Measurements from ENCODE around the gene TRDN.
"Not testable (repeated sequence)": the region's sequence is repeated elsewhere in the genome, so short reads cannot be mapped to it uniquely, and the experiment has no call there.

TRDN gene

DNA sequence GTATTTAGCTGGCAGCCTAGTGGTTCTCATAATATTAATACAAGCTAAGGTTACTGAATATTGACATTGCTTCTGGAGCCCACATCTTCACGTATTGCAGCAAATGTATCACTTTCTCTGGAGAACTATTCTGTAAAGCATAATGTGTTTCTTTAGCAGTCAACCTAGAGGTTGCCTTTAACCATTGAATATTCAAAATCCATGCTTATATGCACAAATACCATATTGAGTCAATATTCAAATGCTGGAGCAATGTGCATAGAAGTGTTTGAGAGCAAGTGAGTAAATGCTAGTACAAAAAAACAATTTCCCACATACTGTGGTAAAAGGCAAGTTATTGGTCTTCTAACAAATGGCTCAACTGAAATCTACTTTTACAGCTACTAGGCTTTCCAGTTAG lies 231.8 kb downstream of the TRDN start:
- no peak for DNase-seq (ENCODE audit: low read depth in 2 of 2)

DNA sequence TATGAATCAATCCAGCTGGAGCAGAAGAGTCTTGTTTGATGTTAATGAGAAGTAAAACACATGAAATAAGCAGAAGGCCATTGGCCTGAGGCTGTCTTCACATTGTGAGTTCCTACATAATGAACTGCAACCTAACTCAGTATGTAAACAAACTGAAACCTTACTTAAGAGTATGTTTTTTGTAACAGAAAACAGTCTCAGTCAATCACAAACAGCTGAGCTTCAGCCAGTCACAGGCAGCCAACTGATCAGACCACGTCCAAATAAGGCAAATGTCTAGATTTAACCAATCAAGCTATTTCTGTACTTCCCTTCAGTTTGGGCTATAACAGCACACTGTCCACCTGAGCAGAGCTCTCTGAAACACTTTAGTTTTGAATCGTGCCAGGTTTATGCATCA lies 234.7 kb downstream of the TRDN start:
- no peak for DNase-seq (ENCODE audit: low read depth in 2 of 2)

DNA sequence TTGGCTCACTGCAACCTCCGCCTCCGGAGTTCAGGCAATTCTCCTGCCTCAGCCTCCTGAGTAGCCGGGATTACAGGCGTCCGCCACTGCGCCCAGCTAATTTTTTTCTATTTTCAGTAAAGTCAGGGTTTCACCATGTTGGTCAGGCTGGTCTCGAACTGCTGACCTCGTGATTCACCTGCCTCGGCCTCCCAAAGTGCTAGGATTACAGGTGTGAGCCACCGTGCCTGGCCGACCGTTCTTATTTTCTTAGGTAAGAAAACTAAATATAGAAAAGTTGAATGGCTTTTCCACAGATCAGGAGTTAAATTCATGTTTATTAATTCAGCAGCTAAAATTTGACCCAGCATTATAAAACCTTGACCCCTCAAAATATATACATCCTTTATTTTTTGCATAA lies 238.7 kb downstream of the TRDN start:
- DNase-seq (ENCODE audit: low read depth in 2 of 2): no peak

DNA sequence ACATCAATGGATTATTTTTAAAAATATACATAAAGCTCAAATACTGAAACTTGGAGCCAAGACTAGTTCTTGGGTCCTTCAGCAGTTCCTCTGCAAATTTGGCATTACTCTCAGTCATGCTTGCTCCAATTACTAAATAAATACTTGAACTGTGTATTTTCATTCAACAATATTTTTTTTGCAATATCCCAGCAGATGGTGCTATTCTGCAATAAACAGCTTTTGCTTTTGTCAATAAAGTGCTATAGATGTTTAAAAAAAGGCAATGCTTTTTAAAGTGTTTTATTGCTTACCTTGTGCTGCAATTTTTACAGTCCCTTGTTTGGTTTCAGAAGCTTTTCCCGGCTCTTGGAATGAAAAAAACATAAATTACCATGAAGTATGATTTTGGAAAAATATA lies 243.4 kb downstream of the TRDN start:
- DNase-seq (ENCODE audit: low read depth in 2 of 2): no peak

DNA sequence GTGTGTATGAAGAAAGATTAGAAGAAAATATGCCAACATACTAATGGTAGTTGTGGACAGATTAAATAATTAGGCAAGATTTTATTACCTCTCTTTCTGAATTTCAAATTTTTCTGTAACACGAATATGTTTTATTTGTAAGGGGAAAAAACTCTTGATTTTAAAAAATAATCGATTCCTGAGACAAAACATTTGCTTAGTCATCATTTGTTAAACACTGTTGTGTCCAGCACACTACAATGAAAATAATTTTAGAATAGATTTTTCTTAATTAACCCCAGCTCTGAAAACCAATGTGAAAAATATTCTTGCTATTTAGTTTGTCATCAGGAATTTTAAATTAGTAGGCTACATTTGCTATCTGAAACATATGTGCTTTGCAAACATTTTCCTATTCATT lies 253.0 kb downstream of the TRDN start:
- no peak for DNase-seq (ENCODE audit: low read depth in 2 of 2)

DNA sequence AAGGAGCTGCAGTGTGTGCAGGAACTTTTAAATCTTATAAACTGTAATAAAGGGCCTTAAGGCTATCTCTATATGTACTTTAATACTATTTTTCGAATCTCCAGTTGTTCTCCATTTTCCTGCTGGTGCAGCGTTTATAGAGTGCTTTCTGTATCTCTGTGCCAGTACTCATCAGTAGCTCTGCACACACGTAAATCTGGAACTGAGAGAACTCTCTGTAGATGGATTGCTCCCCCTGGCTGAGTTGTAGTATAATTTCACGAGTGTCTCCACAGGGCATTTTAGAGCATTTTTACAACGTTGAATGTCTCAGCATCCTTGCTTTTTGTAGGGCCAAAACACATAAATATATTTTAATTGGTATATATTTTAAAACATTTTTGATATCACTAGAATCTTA lies 256.5 kb downstream of the TRDN start:
- no peak for DNase-seq (ENCODE audit: low read depth in 2 of 2)

DNA sequence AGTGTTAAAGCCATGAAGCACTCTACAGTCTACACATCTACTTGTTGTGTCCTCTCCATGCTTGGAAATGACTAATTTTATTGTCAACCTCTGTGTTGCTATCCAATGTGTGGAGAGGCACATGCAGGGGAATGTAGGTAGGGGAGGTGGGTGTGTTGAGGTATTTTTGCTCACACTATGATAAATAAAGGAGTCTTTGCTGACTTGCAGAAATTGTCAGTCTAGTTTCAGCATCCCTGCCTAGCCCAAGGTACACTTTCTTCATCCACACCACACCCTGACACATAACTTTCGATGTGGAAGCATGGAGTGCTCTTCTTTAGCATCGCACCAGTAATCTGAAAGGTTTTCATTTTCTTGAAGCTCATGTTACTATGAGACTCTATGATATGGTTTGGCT lies 264.0 kb downstream of the TRDN start:
- DNase-seq (ENCODE audit: low read depth in 2 of 2): no peak

DNA sequence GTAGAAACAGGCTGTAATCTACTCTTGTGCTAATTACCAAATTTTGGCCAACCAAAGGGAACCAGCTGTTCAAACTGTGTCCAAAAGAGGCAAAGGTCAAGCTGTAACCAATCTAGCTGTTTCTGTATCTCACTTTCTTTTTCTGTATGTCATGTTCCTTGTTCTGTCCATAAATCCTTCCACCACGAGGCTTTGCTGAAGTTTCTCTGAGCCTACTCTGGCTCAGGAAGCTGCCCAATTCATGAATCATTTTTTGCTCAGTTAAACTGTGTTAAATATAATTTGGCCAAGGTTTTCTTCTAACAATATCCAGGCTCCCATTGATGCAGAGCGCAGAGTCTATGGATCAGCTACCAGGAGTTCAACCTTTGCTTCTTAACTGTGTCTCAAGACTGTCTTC lies 272.8 kb downstream of the TRDN start:
- DNase-seq (ENCODE audit: low read depth in 2 of 2): no peak

DNA sequence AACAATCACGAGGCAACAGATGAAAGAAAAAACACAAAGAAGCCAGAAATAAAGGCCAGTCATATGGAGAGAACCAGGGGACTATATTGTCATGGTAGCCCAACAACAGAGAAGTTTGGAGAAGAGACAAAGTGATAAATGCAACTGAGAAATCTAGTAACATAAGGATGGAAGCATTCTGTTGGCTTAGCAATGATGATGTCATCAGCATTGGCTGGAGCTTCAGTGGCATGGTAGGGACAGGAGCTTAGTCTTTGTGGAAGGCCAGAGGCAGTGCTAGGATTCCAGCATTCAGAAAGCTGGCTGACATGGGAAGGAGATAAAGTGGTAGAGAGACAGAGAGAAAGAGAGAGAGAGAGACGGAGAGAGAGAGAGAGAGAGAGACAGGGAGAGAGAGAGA lies 276.4 kb downstream of the TRDN start:
- DNase-seq (ENCODE audit: low read depth in 2 of 2): no peak

DNA sequence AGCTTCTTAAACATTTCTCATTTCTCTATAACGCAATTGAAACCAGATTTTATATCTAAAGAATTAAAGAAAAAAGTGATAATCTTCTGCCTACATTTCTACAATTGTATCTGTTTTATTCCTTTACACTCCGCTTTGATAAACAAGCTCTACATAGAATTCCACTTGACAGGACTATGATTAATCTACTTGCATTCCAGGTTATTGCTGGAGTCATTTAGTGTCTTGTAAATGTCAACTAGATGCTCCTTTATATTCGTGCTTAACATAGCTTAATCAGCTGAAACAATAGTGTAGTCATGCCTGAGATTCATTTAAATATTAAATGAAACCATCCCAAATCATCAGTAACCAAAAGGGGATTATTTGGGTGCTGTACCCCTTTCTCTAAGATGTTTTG lies 284.0 kb downstream of the TRDN start:
- no peak for DNase-seq (ENCODE audit: low read depth in 2 of 2)

DNA sequence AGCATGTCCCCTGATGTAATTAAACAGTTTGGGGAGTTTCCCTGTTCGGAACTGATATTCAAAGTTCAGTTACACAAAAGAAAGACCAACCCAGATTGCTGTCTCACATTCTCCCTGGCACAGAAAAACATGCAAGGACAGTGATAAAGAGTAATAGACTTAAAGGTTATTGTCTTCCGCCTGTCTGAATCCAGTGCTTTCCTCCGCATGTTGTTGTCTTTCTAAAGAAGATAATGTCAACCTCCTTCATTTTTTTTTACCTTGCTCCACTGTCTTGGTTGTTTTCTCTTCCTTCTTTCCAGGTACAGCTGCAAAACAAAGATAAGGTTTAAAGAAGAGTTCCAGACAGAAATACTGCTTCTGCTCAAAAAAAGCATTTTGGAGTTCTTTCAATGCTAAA lies 284.5 kb downstream of the TRDN start:
- DNase-seq (ENCODE audit: low read depth in 2 of 2): no peak

DNA sequence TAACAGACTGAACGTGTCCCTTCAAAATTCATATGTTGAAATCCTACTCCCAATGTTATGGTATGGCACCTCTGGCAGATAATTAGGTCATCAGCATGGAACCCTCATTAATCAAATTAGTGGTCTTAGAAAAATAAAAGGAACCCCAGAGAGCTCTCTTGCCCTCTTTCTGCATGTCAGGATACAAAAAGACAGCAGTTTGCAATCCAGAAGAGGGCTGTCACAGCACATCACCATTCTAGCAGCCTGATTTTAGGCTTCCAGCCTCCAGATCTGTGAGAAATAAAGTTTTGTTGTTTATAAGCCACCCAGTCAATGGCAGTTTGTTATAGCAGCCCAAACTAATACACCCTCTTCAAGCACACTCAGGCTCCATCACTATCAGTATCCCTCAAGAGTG lies 292.9 kb downstream of the TRDN start:
- DNase-seq (ENCODE audit: low read depth in 2 of 2): no peak

DNA sequence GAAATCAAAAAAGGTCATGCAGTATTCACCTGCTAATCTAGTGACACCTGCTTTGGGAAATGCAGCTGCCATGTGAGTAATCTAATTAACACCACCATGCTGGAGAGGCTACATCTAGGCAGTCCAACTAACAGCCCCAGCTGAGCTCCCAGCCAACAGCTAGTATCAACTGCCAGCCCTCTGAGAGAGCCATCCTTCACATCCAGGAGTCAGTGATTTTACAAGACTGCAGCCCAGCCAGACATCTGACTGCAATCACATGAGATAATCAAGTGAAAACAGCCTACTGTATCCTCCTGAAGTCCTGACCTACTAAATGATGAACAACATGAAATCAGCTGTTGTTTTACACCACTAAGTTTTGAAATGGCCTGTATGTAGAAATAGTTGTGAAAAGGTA lies 298.4 kb downstream of the TRDN start:
- no peak for DNase-seq (ENCODE audit: low read depth in 2 of 2)

DNA sequence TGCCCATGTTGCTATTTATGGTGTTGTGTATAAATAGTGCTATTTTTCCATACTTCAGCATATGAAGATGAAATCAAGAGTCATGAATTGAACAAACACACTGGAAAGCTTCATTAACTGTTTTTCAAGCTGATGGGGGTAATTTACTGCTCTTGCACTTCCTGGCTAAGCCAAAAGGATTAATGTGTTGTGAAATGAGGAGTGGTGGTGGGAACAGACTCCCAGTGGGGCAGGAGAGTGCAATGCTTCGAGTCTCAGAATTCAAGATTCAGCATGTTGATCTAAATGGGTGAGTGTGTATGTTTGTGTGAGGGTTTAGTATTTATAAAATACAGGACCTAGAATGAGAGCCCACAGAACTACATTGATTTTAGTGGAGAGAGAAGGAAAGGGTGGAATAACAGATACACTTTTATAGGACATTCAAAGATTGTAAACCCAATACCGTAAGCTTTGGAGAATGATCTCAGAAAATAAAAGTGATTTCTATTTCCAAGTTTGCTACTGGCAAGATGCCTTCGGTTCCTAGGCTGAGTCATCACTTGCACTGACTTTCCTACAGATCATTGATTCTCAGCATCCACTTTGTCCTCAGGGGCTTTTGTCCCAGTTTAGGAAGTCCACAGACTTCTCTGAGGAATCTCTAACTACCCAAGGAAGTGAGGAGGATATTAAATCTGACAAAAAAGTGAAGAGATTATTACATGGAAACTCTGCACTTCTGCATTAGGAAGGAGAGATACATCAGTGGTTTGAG lies 303.6 kb downstream of the TRDN start:
- DNase-seq (ENCODE audit: low read depth in 2 of 2): no peak

DNA sequence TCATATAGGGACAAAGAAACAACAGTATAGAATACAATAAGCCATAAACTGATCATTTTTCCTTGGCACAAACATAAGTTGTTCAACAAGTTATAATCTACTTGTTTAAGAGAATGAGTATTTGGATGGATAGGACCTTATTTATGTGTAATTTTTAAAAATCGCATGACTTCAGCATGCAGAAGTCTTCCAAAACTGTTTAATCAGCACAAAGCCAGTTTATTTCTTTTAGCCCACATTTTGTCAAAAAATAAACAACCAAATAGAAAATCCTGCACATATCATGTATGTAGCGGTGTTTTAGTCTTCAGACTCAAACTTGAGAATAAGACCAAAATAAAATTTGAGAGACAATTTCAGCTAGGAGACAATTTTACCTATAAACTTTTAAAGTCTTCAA lies 304.7 kb downstream of the TRDN start:
- no peak for DNase-seq (ENCODE audit: low read depth in 2 of 2)

DNA sequence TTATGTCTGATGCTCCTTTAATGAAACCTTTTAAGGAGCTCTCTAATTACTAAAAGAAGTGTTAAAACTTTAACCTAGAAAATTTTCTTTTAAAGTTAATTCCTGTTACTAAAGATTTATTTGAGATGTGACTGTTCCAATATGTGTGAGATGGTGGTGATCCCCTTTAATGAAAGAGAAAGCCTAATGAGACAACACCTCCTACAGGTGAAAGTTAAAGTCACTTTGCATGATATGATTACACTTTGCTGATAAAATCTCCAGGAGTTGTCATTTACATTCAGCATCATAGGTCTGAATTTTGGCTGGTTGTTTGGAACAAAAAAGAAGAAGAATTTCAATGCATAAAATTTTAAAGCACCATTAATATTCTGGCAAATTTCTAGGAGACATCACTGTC lies 307.4 kb downstream of the TRDN start:
- DNase-seq (ENCODE audit: low read depth in 2 of 2): no peak

DNA sequence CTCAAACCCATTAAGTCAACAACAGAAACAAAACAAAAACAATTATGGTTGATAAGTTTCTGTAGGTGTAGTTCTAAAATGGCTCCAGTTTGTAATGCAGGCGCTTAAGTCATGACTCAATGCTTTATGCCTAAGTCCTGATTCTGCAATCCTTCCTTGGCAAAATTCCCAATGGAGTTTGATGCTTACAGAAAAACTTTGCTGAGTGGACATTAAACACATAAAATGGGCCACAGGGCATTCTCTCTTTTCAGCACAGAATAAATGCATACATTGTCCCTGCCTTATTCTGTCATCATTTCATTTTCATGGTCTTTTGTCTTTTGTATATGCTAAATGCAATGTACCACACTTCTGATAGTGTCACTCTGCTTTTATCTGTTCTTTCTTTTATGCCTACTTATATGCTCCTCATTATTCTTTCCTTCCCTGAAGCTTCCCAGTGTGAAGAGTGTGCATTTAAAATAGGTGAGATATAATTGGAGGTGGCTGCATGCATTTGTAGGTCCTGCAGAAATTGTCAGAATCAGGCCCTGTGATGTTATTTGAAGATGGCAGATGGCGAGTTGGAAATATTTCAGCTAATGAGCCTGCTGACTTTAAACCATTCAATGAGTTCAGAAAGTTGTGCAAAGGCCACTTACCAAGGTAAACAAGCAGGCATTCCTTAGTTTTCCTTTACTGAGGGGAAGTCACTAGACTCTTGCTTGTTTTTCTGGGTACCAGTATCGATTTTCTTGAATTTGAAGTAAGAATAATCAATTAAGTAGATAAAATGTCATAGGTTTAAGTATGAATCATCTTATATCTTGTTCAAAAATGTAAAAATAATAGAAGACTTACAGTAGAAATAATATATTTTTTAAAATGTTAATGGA lies 313.1 kb downstream of the TRDN start:
- DNase-seq (ENCODE audit: low read depth in 2 of 2): no peak

DNA sequence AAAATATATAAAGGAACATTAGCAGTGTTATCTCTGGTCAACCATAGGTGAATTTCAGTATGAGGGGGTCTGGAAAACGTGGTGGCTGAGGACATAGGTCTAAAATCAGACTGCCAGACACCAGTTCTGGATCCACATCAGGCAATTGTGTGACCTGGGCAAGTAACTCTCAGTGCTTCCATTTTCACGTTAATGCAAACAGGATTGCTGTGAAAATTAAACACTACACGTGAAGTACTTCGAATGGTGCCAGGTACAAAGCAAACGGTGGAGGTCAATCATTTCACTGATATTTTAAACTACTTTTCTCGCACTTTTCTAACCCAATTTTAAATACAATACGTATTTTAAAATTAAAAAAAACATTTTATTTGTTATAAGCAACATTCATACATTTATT lies 315.7 kb downstream of the TRDN start:
- DNase-seq (ENCODE audit: low read depth in 2 of 2): no peak

DNA sequence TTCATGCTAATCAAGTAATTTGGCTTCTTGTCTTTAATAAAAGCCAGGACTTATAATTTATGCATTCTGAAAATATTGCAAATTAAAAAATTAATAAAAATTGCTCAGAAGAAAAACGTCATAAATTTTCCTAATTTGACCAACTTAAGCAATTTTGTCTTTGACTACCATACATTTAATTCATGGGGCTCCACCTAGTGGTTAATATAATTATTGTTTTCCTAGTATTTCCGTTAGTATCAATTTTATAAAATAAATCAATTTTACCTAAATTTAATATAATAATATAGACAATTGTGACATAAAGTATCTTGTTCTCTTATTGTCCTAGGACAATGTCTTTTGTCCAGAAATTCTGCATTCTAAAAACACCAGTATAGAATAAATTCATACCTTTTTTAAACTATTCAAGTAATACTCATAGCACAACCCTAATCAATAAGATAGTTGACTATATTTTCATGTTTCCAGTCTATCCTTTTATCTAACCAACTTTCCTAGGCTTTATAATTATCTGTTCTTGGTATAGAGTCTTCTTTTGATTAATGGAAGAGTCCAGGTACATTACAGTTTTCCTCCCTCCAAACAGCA lies 319.9 kb downstream of the TRDN start:
- no peak for DNase-seq (ENCODE audit: low read depth in 2 of 2)

DNA sequence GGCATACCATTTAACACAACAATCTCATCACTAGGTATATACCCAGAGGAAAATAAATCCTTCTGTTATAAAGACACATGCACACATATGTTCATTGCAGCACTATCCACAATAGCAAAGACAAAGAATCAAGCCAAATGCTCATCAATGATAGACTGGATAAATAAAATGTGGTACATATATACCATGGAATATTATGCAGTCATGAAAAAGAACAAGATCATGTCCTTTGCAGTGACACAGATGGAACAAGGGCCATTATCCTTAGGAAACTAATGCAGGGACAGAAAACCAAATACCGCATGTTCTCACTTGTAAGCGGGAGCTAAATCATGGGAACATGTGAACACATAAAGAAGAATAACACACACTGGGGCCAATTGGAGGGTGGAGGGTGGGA lies 322.3 kb downstream of the TRDN start:
- not testable (repeated sequence) for DNase-seq (ENCODE audit: low read depth in 2 of 2)

DNA sequence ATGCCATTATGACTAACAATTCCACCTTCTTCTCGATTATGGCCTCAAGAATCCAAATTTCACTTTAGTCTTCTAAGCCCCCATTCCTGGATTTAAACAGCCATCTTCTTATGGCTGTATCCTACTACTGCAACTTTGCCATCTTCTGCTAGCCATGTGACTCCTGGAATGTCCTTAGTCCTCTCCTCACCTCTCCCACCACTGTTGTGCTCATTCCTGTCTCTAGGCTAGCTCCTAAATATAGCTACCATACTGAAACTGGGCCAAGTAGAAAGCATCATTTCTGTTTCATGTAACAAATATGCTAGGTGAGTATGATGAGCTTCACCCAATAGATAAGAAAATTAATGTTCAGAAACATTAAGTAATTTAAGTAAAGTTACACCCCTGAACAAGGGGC lies 327.6 kb downstream of the TRDN start:
- no peak for DNase-seq (ENCODE audit: low read depth in 2 of 2)

DNA sequence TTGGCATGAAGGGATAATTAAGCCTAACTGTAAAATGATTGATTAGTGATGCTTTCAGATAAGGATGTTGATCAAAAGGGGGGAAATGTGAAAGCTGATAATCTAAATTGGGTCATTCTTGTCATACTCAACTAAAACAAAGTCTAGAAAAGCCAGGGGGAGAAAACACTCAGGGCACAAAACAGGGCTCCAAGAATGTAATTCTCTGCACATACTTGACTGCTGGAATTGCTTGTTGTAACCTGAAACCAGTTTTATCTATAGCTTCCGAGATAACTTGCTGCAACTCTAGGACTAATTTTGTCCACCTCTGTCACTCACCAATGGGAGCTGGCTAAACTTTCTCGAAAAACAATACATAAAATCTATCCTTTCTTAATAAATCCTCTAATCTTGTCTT lies 330.4 kb downstream of the TRDN start:
- DNase-seq (ENCODE audit: low read depth in 2 of 2): no peak

DNA sequence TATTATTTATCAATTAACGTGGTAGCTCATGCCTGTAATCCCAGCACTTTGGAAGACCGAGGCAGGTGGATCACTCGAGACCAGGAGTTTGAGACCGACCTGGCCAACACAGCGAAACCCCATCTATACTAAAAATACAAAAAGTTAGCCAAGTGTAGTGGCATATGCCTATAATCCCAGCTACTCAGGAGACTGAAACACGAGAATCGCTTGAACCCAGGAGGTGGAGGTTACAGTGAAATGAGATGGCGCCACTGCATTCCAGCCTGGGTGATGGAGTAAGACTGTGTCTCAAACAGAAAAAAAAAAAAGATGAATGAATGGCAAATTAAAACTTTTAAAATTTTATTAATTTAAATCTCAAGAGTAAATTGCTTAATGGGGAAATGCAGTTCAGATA lies 341.1 kb downstream of the TRDN start:
- no peak for DNase-seq (ENCODE audit: low read depth in 2 of 2)
